ENCODE data around the gene COX18.

GRCh38 chr4:73070074-73070390 lies 516 bp upstream of the COX18 start:
- TF ChIP-seq, protein P1, sequence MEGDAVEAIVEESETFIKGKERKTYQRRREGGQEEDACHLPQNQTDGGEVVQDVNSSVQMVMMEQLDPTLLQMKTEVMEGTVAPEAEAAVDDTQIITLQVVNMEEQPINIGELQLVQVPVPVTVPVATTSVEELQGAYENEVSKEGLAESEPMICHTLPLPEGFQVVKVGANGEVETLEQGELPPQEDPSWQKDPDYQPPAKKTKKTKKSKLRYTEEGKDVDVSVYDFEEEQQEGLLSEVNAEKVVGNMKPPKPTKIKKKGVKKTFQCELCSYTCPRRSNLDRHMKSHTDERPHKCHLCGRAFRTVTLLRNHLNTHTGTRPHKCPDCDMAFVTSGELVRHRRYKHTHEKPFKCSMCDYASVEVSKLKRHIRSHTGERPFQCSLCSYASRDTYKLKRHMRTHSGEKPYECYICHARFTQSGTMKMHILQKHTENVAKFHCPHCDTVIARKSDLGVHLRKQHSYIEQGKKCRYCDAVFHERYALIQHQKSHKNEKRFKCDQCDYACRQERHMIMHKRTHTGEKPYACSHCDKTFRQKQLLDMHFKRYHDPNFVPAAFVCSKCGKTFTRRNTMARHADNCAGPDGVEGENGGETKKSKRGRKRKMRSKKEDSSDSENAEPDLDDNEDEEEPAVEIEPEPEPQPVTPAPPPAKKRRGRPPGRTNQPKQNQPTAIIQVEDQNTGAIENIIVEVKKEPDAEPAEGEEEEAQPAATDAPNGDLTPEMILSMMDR (optimal IDR thresholded peaks at IDR 0.05 in 1 of 3, IDR thresholded peaks at IDR 0.05 in 1 of 3, conservative IDR thresholded peaks at IDR 0.05 in 1 of 3; ENCODE audit: extremely low read depth in 1 of 3, insufficient read depth in 2 of 3, low read length in 3 of 3): no peak
- TF ChIP-seq EZH2 (IDR thresholded peaks at IDR 0.05; ENCODE audit: low read length): no peak

All from keratinocyte (primary cell).